NCI-H1092 treated with DMSO at 0.1 percent for 48 hours (cell line): Measurements from ENCODE around the gene LGALSL.

Experiments
- DNase-seq: peaks from one replicate; lab custom pipeline; 2025; lab: John Stamatoyannopoulos, UW

LGALSL gene

GRCh38 chr2:64453770-64454385, at the start of gene LGALSL:
Gene LGALSL, plus strand, starts transcription at chr2:64454162. Its CDS starts 384 bp downstream, at chr2:64454546.
- no peak for DNase-seq

GRCh38 chr2:64404743-64405142, 49.2 kb upstream of the LGALSL start:
- no peak for DNase-seq

GRCh38 chr2:64405581-64406406, 48.2 kb upstream of the LGALSL start:
- no peak for DNase-seq

GRCh38 chr2:64406407-64406774, 47.6 kb upstream of the LGALSL start:
- no peak for DNase-seq

GRCh38 chr2:64408031-64408430, 45.9 kb upstream of the LGALSL start:
- no peak for DNase-seq

- no peak for DNase-seq
Observed at GRCh38 chr2:64410671-64411070, 43.3 kb upstream of the LGALSL start.

GRCh38 chr2:64412671-64413070, 41.3 kb upstream of the LGALSL start:
- no peak for DNase-seq

- DNase-seq = no peak
Observed at GRCh38 chr2:64414736-64415435, 39.1 kb upstream of the LGALSL start.

GRCh38 chr2:64417624-64418023, 36.3 kb upstream of the LGALSL start:
- DNase-seq = no peak

GRCh38 chr2:64419596-64420165, 34.3 kb upstream of the LGALSL start:
- DNase-seq = no peak

- no peak for DNase-seq
Observed at GRCh38 chr2:64420677-64421076, 33.3 kb upstream of the LGALSL start.

GRCh38 chr2:64421201-64421600, 32.8 kb upstream of the LGALSL start:
- DNase-seq = no peak

- DNase-seq = no peak
Observed at GRCh38 chr2:64422466-64422865, 31.5 kb upstream of the LGALSL start.

GRCh38 chr2:64423303-64423702, 30.7 kb upstream of the LGALSL start:
- no peak for DNase-seq

- no peak for DNase-seq
Observed at GRCh38 chr2:64424416-64424987, 29.5 kb upstream of the LGALSL start.

GRCh38 chr2:64426183-64426952, 27.6 kb upstream of the LGALSL start:
- DNase-seq = no peak

GRCh38 chr2:64434039-64434657, 19.8 kb upstream of the LGALSL start:
- DNase-seq = no peak

GRCh38 chr2:64437883-64438282, 16.1 kb upstream of the LGALSL start:
- DNase-seq = no peak

- DNase-seq = no peak
Observed at GRCh38 chr2:64439194-64439593, 14.8 kb upstream of the LGALSL start.

- DNase-seq = no peak
Observed at GRCh38 chr2:64440843-64441242, 13.1 kb upstream of the LGALSL start.

GRCh38 chr2:64442277-64442676, 11.7 kb upstream of the LGALSL start:
- no peak for DNase-seq
